OCI-LY1 (cell line): Measurements from ENCODE around the gene NR1H2.

Source experiments
- CTCF ChIP-seq: fragments of 200-600 bp; sonication (generic), shearing (Covaris generic); IDR thresholded peaks from 2 replicates; pipeline ENCODE4 v1.5.1; 2017; ENCODE audit warnings: mild to moderate bottlenecking, antibody characterized with exemption, low read length, moderate library complexity, mixed read lengths
- EZH2 ChIP-seq: fragments of 200-600 bp; sonication (generic), shearing (Covaris generic); IDR thresholded peaks from 2 replicates; pipeline ENCODE4 v1.8.0; 2017; ENCODE audit warnings: borderline replicate concordance, mixed run types, mild to moderate bottlenecking, antibody characterized with exemption, low read length, moderate library complexity, mixed read lengths

GRCh38 chr19:50379602-50380001 lies 3.3 kb downstream of the NR1H2 start:
- TF ChIP-seq CTCF: no peak
- no peak for TF ChIP-seq EZH2
